Measurements from ENCODE around the gene VPS26C. TPM values are rescaled to one million over a fixed set of nuclear protein-coding genes. Genes with fewer than 3 reads are reported as not detected.

The VPS26C gene
- total RNA-seq, 1 experiment from 2014 or later, result 58.0 TPM

- Histone ChIP-seq H2BK5ac (ENCODE audit: insufficient read length, low read length) (no peak overlapping the region), H2BK15ac (ENCODE audit: low read depth, low read length) (no peak overlapping the region), H3K9me3 (ENCODE audit: control insufficient read depth, low read depth, low read length) (no peaks in the 10 kb centered on the region), H3K4me2 (ENCODE audit: insufficient read depth, insufficient read length, low read length) (no peak overlapping the region), H3K27me3 (ENCODE audit: insufficient read depth, low read length) (no peaks in the 10 kb centered on the region), H3K23ac (ENCODE audit: insufficient read length, low read depth, low read length) (no peak overlapping the region), H3K23me2 (ENCODE audit: insufficient read length, low read depth, low read length, poor library complexity, severe bottlenecking) (no peaks in the 10 kb centered on the region), H3K56ac (ENCODE audit: insufficient read length, low read depth, low read length) (no peak overlapping the region), H2BK12ac (ENCODE audit: insufficient read length, low read depth, low read length) (no peak overlapping the region), H3K79me1 (ENCODE audit: insufficient read depth, low read depth, low read length, poor library complexity, severe bottlenecking) (no peaks in the 10 kb centered on the region), H4K8ac (replicated peaks; ENCODE audit: insufficient read length, low read depth, low read length) (no peak overlapping the region), H2AK5ac (ENCODE audit: insufficient read length, low read length) (no peak overlapping the region), H3K4me1 (ENCODE audit: insufficient read depth, low read length) (no peaks in the 10 kb centered on the region), H2BK120ac (ENCODE audit: low read depth, low read length, poor library complexity, severe bottlenecking) (no peak overlapping the region), H3T11ph (ENCODE audit: low read length) (no peak overlapping the region), H3K9ac (ENCODE audit: extremely low read depth, insufficient read length, low read length) (no peak overlapping the region), H2AFZ (ENCODE audit: low read length) (no peak overlapping the region), H3K4ac (ENCODE audit: low read depth, low read length) (no peak overlapping the region), H3K18ac (ENCODE audit: insufficient read length, low read depth, low read length) (no peak overlapping the region), H4K91ac (ENCODE audit: insufficient read length, low read depth, low read length) (no peak overlapping the region), H4K20me1 (ENCODE audit: control insufficient read depth, insufficient read depth, insufficient read length) (no peaks in the 10 kb centered on the region), H4K5ac (ENCODE audit: insufficient read length, low read depth, low read length) (no peak overlapping the region), H3K14ac (ENCODE audit: insufficient read depth, low read length) (no peak overlapping the region), H3K27ac (ENCODE audit: insufficient read length, low read depth, low read length) (no peak overlapping the region), H3K79me2 (ENCODE audit: insufficient read depth, low read length) (no peaks in the 10 kb centered on the region), H2BK20ac (ENCODE audit: low read depth, low read length, poor library complexity, severe bottlenecking) (no peak overlapping the region)
- H3K27me3 Mint-ChIP-seq (ENCODE audit: low read depth), result no peaks in the 10 kb centered on the region
- no peak for TF ChIP-seq CTCF (conservative IDR thresholded peaks at IDR 0.05)
- no peak for DNase-seq
- H3K4me3 Mint-ChIP-seq, result no peak overlapping the region
- no peak overlapping the region for H3K27ac Mint-ChIP-seq
- no CpG with 5 or more reads among the region's 3 CpGs for WGBS (ENCODE audit: extremely low coverage, insufficient read length, low lambda C conversion rate)
- H3K9me3 Mint-ChIP-seq, result no peaks in the 10 kb centered on the region
- no peaks in the 10 kb centered on the region for H3K4me1 Mint-ChIP-seq
- peaks cover 4 to 14% (median 11%) of the 10 kb centered on the region in 3 experiments for H3K36me3 Mint-ChIP-seq (ENCODE audit: insufficient read depth in 1 of 3, low read depth in 3 of 3)
Observed at GRCh38 chr21:37183749-37184148, 83.4 kb downstream of the VPS26C start.

Data from H9 (cell line).